ENCODE results near the gene HAT1. TPM values are rescaled to one million over a fixed set of nuclear protein-coding genes. Genes with fewer than 3 reads are reported as not detected.
"Not testable (repeated sequence)": the region's sequence is repeated elsewhere in the genome, so short reads cannot be mapped to it uniquely, and the experiment has no call there.

Gene HAT1
- polyA plus RNA-seq, 1 donor from 2014 or later = 39.8 TPM

DNA sequence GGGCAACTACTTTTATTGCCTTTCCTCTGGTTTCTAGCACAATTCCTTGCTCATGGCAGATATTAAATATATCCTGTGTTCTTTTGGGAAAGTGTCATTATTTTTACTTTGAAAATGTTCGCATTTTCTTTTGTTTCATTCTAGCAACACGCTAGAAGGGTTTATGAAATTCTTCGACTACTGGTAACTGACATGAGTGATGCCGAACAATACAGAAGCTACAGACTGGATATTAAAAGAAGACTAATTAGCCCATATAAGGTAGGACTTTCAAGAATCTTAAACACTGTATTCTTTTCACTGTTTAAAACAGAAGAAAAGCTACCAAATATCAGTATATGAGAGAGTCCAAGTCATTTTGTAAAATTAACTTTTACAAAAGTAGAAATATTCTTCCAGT, 56.8 kb downstream of the HAT1 start:
- Histone ChIP-seq H3K4me2 (ENCODE audit: low read length) (no peak overlapping the region), H3K9me2 (ENCODE audit: insufficient read depth, low read length) (no peaks in the 10 kb centered on the region)

DNA sequence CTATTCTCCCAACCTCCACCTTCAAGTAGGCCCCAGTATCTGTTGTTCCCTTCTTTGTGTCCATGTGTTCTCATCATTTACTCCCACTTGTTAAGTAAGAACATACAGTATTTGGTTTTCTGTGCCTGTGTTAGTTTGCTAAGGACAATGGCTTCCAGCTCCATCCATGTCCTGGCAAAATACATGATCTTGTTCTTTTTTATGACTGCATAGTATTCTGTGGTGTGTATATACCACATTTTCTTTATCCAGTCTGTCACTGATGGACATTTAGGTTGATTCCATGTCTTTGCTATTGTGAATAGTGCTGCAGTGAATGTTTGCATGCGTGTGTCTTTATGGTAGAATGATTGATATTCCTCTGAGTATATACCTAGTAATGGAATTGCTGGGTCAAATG, 61.7 kb downstream of the HAT1 start:
- not testable (repeated sequence) for H3K4me2 ChIP-seq (ENCODE audit: low read length); H3K27ac ChIP-seq (ENCODE audit: low read length); H3K4me3 ChIP-seq (ENCODE audit: low read length); H3K9me3 ChIP-seq (ENCODE audit: low read length); H3K9me2 ChIP-seq (ENCODE audit: insufficient read depth, low read length); H4K20me1 ChIP-seq (ENCODE audit: insufficient read depth); H3K27me3 ChIP-seq (ENCODE audit: insufficient read depth, low read depth, low read length); H3F3A ChIP-seq (ENCODE audit: insufficient read depth, low read length, poor library complexity, severe bottlenecking); H3K36me3 ChIP-seq (ENCODE audit: insufficient read depth, low read length); H3K9ac ChIP-seq (ENCODE audit: low read length); H3K79me2 ChIP-seq (replicated peaks; ENCODE audit: insufficient read depth, low read length); H2AFZ ChIP-seq (ENCODE audit: low read depth, low read length)

More for the DNA sequence above, 56.8 kb downstream of the HAT1 start:
- Histone ChIP-seq H3F3A (ENCODE audit: insufficient read depth, low read length, poor library complexity, severe bottlenecking) (no peaks in the 10 kb centered on the region), H3K9ac (ENCODE audit: low read length) (no peak overlapping the region), H2AFZ (ENCODE audit: low read depth, low read length) (no peak overlapping the region), H3K36me3 (ENCODE audit: insufficient read depth, low read length) (no peaks in the 10 kb centered on the region), H3K9me3 (ENCODE audit: low read length) (no peaks in the 10 kb centered on the region), H3K79me2 (replicated peaks; ENCODE audit: insufficient read depth, low read length) (no peaks in the 10 kb centered on the region), H3K27me3 (ENCODE audit: insufficient read depth, low read depth, low read length) (no peaks in the 10 kb centered on the region), H3K27ac (ENCODE audit: low read length) (no peak overlapping the region), H3K4me3 (ENCODE audit: low read length) (no peak overlapping the region), H4K20me1 (ENCODE audit: insufficient read depth) (no peaks in the 10 kb centered on the region)
- no peak for TF ChIP-seq EZH2 (IDR thresholded peaks at IDR 0.05; ENCODE audit: borderline replicate concordance, insufficient read depth, low read length, poor library complexity, severe bottlenecking)

- no peak for TF ChIP-seq RAD21 (conservative IDR thresholded peaks at IDR 0.05)
- no peak for TF ChIP-seq TAF1 (IDR thresholded peaks at IDR 0.05; ENCODE audit: low read depth)
- TF ChIP-seq SMC3 (conservative IDR thresholded peaks at IDR 0.05; ENCODE audit: poor library complexity) = no peak
- no peak for TF ChIP-seq POLR2AphosphoS5 (IDR thresholded peaks at IDR 0.05)
- TF ChIP-seq, protein P1, sequence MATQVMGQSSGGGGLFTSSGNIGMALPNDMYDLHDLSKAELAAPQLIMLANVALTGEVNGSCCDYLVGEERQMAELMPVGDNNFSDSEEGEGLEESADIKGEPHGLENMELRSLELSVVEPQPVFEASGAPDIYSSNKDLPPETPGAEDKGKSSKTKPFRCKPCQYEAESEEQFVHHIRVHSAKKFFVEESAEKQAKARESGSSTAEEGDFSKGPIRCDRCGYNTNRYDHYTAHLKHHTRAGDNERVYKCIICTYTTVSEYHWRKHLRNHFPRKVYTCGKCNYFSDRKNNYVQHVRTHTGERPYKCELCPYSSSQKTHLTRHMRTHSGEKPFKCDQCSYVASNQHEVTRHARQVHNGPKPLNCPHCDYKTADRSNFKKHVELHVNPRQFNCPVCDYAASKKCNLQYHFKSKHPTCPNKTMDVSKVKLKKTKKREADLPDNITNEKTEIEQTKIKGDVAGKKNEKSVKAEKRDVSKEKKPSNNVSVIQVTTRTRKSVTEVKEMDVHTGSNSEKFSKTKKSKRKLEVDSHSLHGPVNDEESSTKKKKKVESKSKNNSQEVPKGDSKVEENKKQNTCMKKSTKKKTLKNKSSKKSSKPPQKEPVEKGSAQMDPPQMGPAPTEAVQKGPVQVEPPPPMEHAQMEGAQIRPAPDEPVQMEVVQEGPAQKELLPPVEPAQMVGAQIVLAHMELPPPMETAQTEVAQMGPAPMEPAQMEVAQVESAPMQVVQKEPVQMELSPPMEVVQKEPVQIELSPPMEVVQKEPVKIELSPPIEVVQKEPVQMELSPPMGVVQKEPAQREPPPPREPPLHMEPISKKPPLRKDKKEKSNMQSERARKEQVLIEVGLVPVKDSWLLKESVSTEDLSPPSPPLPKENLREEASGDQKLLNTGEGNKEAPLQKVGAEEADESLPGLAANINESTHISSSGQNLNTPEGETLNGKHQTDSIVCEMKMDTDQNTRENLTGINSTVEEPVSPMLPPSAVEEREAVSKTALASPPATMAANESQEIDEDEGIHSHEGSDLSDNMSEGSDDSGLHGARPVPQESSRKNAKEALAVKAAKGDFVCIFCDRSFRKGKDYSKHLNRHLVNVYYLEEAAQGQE (IDR thresholded peaks at IDR 0.05; ENCODE audit: borderline replicate concordance) = no peak
- TF ChIP-seq, protein P2, sequence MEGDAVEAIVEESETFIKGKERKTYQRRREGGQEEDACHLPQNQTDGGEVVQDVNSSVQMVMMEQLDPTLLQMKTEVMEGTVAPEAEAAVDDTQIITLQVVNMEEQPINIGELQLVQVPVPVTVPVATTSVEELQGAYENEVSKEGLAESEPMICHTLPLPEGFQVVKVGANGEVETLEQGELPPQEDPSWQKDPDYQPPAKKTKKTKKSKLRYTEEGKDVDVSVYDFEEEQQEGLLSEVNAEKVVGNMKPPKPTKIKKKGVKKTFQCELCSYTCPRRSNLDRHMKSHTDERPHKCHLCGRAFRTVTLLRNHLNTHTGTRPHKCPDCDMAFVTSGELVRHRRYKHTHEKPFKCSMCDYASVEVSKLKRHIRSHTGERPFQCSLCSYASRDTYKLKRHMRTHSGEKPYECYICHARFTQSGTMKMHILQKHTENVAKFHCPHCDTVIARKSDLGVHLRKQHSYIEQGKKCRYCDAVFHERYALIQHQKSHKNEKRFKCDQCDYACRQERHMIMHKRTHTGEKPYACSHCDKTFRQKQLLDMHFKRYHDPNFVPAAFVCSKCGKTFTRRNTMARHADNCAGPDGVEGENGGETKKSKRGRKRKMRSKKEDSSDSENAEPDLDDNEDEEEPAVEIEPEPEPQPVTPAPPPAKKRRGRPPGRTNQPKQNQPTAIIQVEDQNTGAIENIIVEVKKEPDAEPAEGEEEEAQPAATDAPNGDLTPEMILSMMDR (IDR thresholded peaks at IDR 0.05; ENCODE audit: poor library complexity, severe bottlenecking) = no peak
- no peak for TF ChIP-seq EZH2 (IDR thresholded peaks at IDR 0.05; ENCODE audit: borderline replicate concordance, insufficient read depth, low read length, poor library complexity, severe bottlenecking)
- TF ChIP-seq MXI1 (conservative IDR thresholded peaks at IDR 0.05; ENCODE audit: poor library complexity, severe bottlenecking) = no peak
- no peak for TF ChIP-seq EP300 (conservative IDR thresholded peaks at IDR 0.05; ENCODE audit: poor library complexity, severe bottlenecking)
- Histone ChIP-seq H3K4me3 (ENCODE audit: low read length) (no peak overlapping the region), H4K20me1 (ENCODE audit: insufficient read depth) (no peaks in the 10 kb centered on the region), H3K36me3 (ENCODE audit: insufficient read depth, low read length) (no peaks in the 10 kb centered on the region), H3K27ac (ENCODE audit: low read length) (no peak overlapping the region), H3F3A (ENCODE audit: insufficient read depth, low read length, poor library complexity, severe bottlenecking) (no peaks in the 10 kb centered on the region), H3K4me2 (ENCODE audit: low read length) (no peak overlapping the region), H3K79me2 (replicated peaks; ENCODE audit: insufficient read depth, low read length) (no peaks in the 10 kb centered on the region), H3K9ac (ENCODE audit: low read length) (no peak overlapping the region), H3K27me3 (ENCODE audit: insufficient read depth, low read depth, low read length) (no peaks in the 10 kb centered on the region), H3K9me2 (ENCODE audit: insufficient read depth, low read length) (no peaks in the 10 kb centered on the region), H3K9me3 (ENCODE audit: low read length) (no peaks in the 10 kb centered on the region), H2AFZ (ENCODE audit: low read depth, low read length) (no peak overlapping the region)
These were observed 62.8 kb downstream of the HAT1 start for GRCh38 chr2:171985076-171985475.
